Caco-2 (cell line): Measurements from ENCODE around the gene GPS2. TPM values are rescaled to one million over a fixed set of nuclear protein-coding genes. Genes with fewer than 3 reads are reported as not detected.

Experiments used
- BruUV-seq: library from RNA; stranded (reverse); fragments of 400-500 nt; replicated peaks from 2 replicates; lab custom pipeline; 2021; lab: Mats Ljungman, UMichigan
- CTCF ChIA-PET: fragments of 300-600 bp; sonication (Branson Sonifier 250); formaldehyde crosslinking; loops from one replicate; lab custom pipeline; 2022; ENCODE audit warnings: antibody characterized with exemption; lab: Charles Lee
- POLR2A ChIA-PET: fragments of 300-600 bp; sonication (Branson Sonifier 250); formaldehyde crosslinking; loops from one replicate; lab custom pipeline; 2022; ENCODE audit warnings: antibody characterized with exemption; lab: Charles Lee
- DNase-seq, 2 experiments: peaks; one replicate each; pipeline versions ENCODE4 v3.0.0 to v3.0.0-alpha.2; 2020 to 2022
- H3K27me3 ChIP-seq: replicated peaks from 2 replicates; pipeline ENCODE4 v1.6.0; 2011; ENCODE audit warnings: low read length; ENCODE audit not compliant: control insufficient read depth, insufficient read depth
- H3K36me3 ChIP-seq: 2 replicates; pipeline ENCODE4 v1.5.1; 2011; ENCODE audit warnings: low read length; ENCODE audit not compliant: control insufficient read depth, insufficient read depth
- H3K4me1 ChIP-seq: fragments of 250-450 bp; sonication (Bioruptor Pico); 2 replicates; pipeline ENCODE4 v1.5.1; 2020; ENCODE audit warnings: mild to moderate bottlenecking
- H3K4me3 ChIP-seq: 2 replicates; pipeline ENCODE4 v1.5.1; 2011; ENCODE audit warnings: low read depth, mild to moderate bottlenecking, control low read depth, low read length
- H3K9me3 ChIP-seq: fragments of 250-450 bp; sonication (Bioruptor Pico); 2 replicates; pipeline ENCODE4 v1.5.1; 2020; ENCODE audit warnings: mild to moderate bottlenecking, moderate library complexity
- H3K27ac Mint-ChIP-seq: one replicate; pipeline ENCODE4 v1.8.0; 2022; ENCODE audit warnings: mixed read lengths; ENCODE audit not compliant: unreplicated experiment
- H3K27me3 Mint-ChIP-seq: one replicate; pipeline ENCODE4 v1.8.0; 2022; ENCODE audit warnings: mixed read lengths; ENCODE audit not compliant: insufficient read depth, unreplicated experiment
- H3K36me3 Mint-ChIP-seq: one replicate; pipeline ENCODE4 v1.8.0; 2022; ENCODE audit warnings: mild to moderate bottlenecking, mixed read lengths; ENCODE audit not compliant: insufficient read depth, unreplicated experiment
- H3K4me1 Mint-ChIP-seq: one replicate; pipeline ENCODE4 v1.8.0; 2022; ENCODE audit warnings: low read depth, mixed read lengths; ENCODE audit not compliant: unreplicated experiment
- H3K4me3 Mint-ChIP-seq: one replicate; pipeline ENCODE4 v1.8.0; 2022; ENCODE audit warnings: mild to moderate bottlenecking, moderate library complexity, mixed read lengths; ENCODE audit not compliant: unreplicated experiment
- H3K9me3 Mint-ChIP-seq: one replicate; pipeline ENCODE4 v1.8.0; 2022; ENCODE audit warnings: mixed read lengths; ENCODE audit not compliant: unreplicated experiment
- intact Hi-C: fragments of 100-400 bp; cut with micrococcal nuclease; formaldehyde crosslinking; loops from one replicate; pipeline ENCODE4 v1.10.0; 2022; ENCODE audit not compliant: unreplicated experiment
- total RNA-seq: library from RNA; stranded (reverse); gene quantifications from 2 replicates; pipeline ENCODE4 v1.2.3, GENCODE V29; 2022
- TF ChIP-seq, protein P1 (sequence below), 2 experiments: fragments of 200-600 bp in 1 of 2; IDR thresholded peaks; 1 replicate in 1 of 2; 2 replicates in 1 of 2; pipeline versions ENCODE4 v1.5.1 to v1.8.0; 2011 to 2022; ENCODE audit warnings: antibody characterized with exemption in 1 of 2, control low read depth in 1 of 2, inconsistent platforms in 1 of 2, low read depth in 1 of 2, low read length in 1 of 2, mild to moderate bottlenecking in 1 of 2, moderate library complexity in 1 of 2; ENCODE audit not compliant: insufficient read depth in 1 of 2, severe bottlenecking in 1 of 2, unreplicated experiment in 1 of 2

The GPS2 gene
- total RNA-seq, 1 experiment from 2014 or later: 39.2 TPM

DNA sequence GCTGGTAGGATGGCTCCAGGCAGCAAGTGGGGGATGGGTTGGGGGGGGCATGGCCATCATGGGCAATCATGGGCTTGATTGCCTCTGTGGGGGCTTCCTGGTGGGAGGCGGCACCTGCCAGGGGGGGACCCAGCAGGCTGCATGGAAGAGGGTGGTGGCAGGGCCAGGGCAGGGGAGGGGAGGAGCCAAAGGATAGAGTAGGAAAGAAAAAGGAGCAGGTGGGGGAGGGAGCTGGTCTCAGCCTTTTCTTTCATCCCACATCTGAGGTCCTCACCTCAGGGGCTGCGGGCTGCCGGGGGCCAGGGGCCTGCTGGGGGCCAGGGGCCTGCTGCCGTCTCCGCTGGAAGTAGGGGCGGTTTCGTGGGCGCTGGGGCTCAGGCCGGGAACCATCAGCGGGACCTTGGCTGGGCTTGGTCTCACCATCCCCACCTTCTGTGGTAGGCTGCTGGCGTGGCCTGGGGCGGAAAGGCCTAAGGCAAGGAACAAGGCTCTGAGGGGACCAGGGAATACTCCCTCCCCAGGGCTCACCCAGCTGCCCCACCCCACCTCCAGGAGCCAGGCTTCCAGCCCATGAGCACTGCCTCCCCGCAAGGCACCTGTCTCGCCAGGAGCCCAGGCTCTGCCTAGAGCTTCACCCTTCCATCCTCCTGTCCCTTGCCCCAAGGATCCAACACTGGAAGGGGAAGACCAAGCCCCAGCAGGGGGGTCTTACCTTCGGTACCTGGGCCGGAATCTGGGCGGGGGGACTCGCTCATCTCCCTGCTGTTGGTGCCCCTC is 25.7 kb downstream of the GPS2 start:
- CTCF ChIA-PET: no interaction called here
- Mint-ChIP-seq H3K36me3 (no peaks in the 10 kb centered on the region), H3K4me1 (peaks cover 6% of the 10 kb centered on the region), H3K9me3 (no peaks in the 10 kb centered on the region), H3K27ac (no peak overlapping the region), H3K4me3 (no peak overlapping the region), H3K27me3 (no peaks in the 10 kb centered on the region)
- POLR2A ChIA-PET: no interaction called here
- Histone ChIP-seq H3K4me1 (0 out of 2 replicates have a peak, but pooled peaks cover 3% of the 10 kb centered on the region), H3K9me3 (no peaks in the 10 kb centered on the region), H3K36me3 (no peaks in the 10 kb centered on the region; the same call in 1 of the 2 replicates), H3K4me3 (no peak overlapping the region), H3K27me3 (no peaks in the 10 kb centered on the region)
- intact Hi-C loops: no loop called here
- TF ChIP-seq, protein P1, sequence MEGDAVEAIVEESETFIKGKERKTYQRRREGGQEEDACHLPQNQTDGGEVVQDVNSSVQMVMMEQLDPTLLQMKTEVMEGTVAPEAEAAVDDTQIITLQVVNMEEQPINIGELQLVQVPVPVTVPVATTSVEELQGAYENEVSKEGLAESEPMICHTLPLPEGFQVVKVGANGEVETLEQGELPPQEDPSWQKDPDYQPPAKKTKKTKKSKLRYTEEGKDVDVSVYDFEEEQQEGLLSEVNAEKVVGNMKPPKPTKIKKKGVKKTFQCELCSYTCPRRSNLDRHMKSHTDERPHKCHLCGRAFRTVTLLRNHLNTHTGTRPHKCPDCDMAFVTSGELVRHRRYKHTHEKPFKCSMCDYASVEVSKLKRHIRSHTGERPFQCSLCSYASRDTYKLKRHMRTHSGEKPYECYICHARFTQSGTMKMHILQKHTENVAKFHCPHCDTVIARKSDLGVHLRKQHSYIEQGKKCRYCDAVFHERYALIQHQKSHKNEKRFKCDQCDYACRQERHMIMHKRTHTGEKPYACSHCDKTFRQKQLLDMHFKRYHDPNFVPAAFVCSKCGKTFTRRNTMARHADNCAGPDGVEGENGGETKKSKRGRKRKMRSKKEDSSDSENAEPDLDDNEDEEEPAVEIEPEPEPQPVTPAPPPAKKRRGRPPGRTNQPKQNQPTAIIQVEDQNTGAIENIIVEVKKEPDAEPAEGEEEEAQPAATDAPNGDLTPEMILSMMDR (IDR thresholded peaks at IDR 0.05; ENCODE audit: insufficient read depth in 1 of 2, low read depth in 1 of 2, low read length in 1 of 2, severe bottlenecking in 1 of 2, unreplicated experiment in 1 of 2): no peak
- DNase-seq: no peak
- BruUV-seq: no TSS peak

DNA sequence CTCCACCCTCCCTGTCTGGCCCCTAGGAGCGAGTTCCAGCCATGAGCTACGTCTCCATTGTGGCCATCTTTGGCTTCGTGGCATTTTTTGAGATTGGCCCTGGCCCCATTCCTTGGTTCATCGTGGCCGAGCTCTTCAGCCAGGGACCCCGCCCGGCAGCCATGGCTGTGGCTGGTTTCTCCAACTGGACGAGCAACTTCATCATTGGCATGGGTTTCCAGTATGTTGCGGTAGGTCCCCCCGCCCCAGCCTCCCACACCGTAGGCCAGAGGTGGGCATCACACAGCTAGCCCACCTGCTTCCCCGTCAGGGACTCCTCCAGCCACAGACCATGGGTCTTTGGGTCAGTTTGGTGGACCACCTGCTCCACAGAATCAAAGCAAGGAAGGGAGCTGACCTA is 29.5 kb downstream of the GPS2 start:
- intact Hi-C loops: no loop called here

DNA sequence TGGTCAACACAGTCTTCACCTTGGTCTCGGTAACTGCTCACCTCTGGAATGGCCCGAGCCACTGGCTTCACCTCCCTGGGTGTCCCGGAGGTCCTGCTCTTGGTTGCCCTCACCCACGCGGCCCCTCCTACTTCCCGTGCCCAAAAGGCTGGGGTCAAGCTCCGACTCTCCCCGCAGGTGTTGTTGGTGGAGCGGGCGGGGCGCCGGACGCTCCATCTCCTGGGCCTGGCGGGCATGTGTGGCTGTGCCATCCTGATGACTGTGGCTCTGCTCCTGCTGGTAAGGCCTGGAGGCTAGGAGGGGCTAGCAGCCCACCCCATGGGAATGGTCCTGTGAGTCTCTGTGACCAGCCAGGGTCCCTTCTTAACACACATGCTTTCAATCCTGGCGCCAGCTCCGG is 30.2 kb downstream of the GPS2 start:
- no TSS peak for BruUV-seq
- Histone ChIP-seq H3K27me3 (no peaks in the 10 kb centered on the region), H3K4me1 (peaks cover 3% of the 10 kb centered on the region; the same call in 1 of the 2 replicates), H3K4me3 (no peak overlapping the region), H3K9me3 (no peaks in the 10 kb centered on the region), H3K36me3 (no peaks in the 10 kb centered on the region)
- CTCF ChIA-PET: no interaction called here
- no peak for DNase-seq
- TF ChIP-seq, protein P1 (IDR thresholded peaks at IDR 0.05; ENCODE audit: insufficient read depth in 1 of 2, low read depth in 1 of 2, low read length in 1 of 2, severe bottlenecking in 1 of 2, unreplicated experiment in 1 of 2): no peak
- H3K4me3 Mint-ChIP-seq: no peak overlapping the region
- H3K27me3 Mint-ChIP-seq: no peaks in the 10 kb centered on the region
- H3K4me1 Mint-ChIP-seq: peaks cover 7% of the 10 kb centered on the region
- no peaks in the 10 kb centered on the region for H3K9me3 Mint-ChIP-seq
- H3K36me3 Mint-ChIP-seq: peaks cover 5% of the 10 kb centered on the region
- H3K27ac Mint-ChIP-seq: no peak overlapping the region
- POLR2A ChIA-PET: no interaction called here
- intact Hi-C loops: no loop called here

More for the DNA sequence above, 29.5 kb downstream of the GPS2 start:
- no peaks in the 10 kb centered on the region for H3K36me3 ChIP-seq
- CTCF ChIA-PET: no interaction called here
- no peaks in the 10 kb centered on the region for H3K9me3 ChIP-seq
- POLR2A ChIA-PET: no interaction called here
- no peak overlapping the region for H3K4me3 ChIP-seq
- H3K4me3 Mint-ChIP-seq: no peak overlapping the region
- TF ChIP-seq, protein P1 (IDR thresholded peaks at IDR 0.05; ENCODE audit: insufficient read depth in 1 of 2, low read depth in 1 of 2, low read length in 1 of 2, severe bottlenecking in 1 of 2, unreplicated experiment in 1 of 2): no peak
- peaks cover 5% of the 10 kb centered on the region for H3K36me3 Mint-ChIP-seq
- no peak overlapping the region for H3K27ac Mint-ChIP-seq
- no peaks in the 10 kb centered on the region for H3K9me3 Mint-ChIP-seq
- no peaks in the 10 kb centered on the region; the same call in 1 of the 2 replicates for H3K4me1 ChIP-seq
- no TSS peak for BruUV-seq
- H3K27me3 Mint-ChIP-seq: no peaks in the 10 kb centered on the region
- no peak for DNase-seq
- H3K27me3 ChIP-seq: no peaks in the 10 kb centered on the region
- H3K4me1 Mint-ChIP-seq: no peaks in the 10 kb centered on the region
